SIG-M5 treated with dmso at 0.1 percent for 504 hours (cell line): ENCODE measurements around the gene GNL3.
"Not testable (repeated sequence)": the region's sequence is repeated elsewhere in the genome, so short reads cannot be mapped to it uniquely, and the experiment has no call there.

Experiments used
- DNase-seq: peaks from one replicate; lab custom pipeline; 2025; ENCODE audit not compliant: unreplicated experiment; lab: John Stamatoyannopoulos, UW

GNL3 gene, protein sequence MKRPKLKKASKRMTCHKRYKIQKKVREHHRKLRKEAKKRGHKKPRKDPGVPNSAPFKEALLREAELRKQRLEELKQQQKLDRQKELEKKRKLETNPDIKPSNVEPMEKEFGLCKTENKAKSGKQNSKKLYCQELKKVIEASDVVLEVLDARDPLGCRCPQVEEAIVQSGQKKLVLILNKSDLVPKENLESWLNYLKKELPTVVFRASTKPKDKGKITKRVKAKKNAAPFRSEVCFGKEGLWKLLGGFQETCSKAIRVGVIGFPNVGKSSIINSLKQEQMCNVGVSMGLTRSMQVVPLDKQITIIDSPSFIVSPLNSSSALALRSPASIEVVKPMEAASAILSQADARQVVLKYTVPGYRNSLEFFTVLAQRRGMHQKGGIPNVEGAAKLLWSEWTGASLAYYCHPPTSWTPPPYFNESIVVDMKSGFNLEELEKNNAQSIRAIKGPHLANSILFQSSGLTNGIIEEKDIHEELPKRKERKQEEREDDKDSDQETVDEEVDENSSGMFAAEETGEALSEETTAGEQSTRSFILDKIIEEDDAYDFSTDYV

DNA sequence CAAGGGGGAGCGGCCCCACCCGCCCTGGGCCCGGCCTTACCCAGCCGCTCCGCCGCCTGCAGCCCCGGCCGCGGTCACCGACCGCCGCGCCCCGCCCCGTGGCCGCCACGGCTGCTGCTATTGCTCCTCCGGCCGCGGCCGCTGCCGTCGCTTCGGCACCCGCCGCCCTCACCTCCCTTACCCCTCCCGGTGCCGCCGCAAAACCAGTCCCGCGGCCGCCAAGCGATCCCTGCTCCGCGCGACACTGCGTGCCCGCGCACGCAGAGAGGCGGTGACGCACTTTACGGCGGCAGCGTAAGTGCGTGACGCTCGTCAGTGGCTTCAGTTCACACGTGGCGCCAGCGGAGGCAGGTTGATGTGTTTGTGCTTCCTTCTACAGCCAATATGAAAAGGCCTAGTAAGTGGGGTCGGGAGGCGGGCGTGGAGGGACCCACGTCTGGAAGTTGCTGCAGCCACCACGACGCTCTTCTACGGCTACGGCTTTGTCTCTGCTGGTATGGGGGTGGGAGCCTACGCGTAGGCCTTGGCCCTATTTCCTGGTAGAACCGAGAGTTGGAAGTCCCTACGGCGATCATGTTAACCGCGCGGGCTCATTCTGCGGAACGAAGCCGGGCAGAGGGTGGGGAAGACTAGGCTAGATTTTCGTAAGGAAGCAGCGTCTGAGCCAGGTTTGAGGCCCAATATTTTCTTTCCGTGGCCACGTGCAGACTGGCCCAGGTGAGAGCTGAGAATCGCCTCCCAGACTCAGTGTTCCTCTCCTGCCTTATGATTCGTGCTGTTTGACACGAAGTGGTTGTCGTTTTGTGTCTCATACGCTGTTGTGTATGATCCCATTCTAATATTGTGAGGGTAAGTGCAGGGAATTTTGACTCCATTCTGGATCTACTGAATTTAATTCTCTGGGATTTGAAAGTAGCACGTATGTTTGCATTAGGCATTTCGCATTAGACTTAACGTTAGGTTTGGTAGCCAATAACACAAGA lies at the start of gene GNL3, which contains the start of gene PBRM1:
TSS of gene GNL3 (plus strand) at position 324 of the 983 bp plus-strand sequence. CDS start at position 385, 61 bp downstream.
TSS of gene PBRM1 (minus strand) at position 205 of the 983 bp plus-strand sequence.
- peak; percentile 89 for DNase-seq

DNA sequence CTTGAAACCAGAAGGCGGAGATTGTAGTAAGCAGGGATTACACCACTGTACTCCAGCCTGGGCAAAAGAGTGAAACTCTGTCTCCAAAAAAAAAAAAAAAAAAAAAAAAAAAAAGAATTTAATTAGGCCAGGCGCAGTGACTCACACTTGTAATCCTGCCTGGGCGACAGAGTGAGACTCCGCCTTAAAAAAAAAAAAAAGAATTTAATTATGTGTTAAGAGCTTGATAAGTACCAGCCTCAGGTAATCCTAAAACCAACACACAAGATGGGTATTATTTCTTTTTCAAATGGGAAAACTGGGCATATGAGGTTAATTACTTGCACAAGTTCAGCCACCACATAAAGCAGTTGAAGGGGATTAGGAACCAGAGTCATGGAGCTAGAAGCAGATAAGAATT lies 49.2 kb upstream of the GNL3 start:
- no peak for DNase-seq

DNA sequence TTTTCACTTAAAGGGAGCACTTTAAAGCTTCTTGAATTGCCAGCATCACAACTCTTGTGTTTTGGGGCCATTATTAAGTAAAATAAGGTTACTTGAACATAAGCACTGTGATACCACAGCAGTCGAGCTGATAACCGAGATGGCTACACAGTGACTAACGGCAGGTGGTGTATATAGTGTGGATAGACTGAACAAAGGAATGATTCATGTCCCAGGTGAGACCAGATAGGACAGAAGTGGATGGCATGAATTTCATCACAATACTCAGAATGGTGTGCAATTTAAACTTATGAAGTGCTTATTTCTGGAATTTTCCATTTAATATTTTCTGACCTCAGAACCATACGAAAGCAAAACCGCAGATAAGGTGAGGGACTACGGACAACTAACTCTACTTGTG lies 40.3 kb upstream of the GNL3 start:
- DNase-seq: no peak

DNA sequence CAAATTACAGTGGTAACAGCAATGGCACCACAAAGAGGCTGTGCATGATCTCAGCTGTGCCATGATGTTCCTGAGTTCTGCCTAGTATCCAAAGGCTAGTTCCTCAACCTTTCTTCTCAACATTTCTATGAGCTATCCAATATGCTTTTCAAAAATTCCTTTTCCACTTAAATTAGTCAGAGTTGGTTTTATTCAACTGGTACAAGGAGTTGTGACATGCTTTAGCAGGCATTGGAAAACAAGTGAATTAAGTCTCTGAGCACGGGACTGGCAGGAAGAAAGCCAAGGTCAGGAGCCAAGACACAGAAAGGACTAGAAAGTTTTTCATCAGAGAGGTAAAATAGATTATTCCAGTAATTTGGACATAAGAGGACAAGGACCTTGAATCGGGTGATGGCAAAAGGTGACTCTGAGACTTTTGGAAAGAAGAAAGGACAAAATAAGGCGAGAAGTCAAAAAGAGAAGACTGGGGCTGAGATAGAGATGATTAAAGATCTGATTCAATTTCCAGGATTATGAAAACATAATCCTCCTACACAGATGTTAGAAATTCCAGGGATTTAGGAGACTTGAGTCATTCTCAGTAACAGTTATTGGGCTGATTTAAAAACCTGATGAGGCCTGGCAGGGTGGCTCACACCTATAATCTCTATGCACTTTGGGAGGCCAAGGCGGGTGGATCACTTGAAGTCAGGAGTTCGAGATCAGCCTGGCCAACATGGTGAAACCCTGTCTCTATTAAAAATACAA lies 36.2 kb upstream of the GNL3 start:
- no peak for DNase-seq

DNA sequence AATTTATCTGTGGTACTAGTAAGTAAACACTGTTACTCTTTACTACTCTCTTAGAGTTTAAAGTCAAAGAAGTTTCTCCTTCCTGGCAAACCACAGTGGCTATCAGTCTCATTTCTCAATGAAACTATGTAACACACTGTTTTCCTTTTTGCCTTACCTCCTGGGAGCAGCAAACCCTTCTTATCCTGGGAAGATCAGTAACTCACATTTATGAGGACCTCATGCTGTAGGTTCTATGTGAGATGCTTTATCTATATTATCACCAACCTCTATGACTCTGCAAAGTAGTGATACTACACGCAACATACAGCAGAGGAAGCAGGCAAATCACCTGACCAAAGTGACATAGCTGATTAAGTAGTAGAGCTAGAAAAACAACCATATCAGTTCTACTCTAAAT lies 35.4 kb upstream of the GNL3 start:
- no peak for DNase-seq

DNA sequence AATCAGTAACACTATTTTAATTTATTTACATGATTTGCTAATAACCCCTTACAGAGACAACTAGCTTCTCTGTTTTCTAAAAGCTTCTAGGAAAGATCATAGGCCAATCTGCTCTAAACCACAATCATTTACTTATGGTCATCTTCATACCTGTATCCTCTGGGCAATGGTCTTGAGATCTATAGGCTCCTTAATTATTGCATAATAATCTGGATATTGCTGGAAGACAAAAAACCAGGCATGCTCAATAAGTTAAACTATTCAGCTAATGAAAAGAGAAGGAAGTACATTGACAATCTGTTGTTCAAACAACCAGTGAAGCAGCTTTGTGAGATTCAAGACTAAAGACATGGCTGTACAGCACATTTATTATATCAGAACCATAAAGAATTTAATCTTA lies 34.2 kb upstream of the GNL3 start:
- no peak for DNase-seq

DNA sequence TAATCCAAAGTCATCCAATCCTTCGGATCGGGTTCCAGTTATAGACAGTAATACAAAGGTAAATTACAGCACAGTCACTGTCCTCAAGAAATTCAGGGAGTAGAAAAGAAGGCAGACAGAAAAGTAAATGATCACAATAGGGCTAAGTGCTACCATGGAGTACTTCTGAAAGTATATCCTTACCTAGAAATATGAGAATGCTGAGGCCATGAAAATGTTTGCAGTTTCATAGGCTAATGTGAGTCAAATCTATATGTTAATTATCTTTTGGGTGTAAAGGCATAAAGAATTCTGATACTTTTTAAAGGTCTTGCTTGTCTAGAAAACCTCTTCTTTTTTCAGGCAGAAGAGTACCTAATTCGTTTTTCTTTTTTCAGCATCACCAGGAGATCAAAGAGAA lies 29.9 kb upstream of the GNL3 start:
- no peak for DNase-seq

DNA sequence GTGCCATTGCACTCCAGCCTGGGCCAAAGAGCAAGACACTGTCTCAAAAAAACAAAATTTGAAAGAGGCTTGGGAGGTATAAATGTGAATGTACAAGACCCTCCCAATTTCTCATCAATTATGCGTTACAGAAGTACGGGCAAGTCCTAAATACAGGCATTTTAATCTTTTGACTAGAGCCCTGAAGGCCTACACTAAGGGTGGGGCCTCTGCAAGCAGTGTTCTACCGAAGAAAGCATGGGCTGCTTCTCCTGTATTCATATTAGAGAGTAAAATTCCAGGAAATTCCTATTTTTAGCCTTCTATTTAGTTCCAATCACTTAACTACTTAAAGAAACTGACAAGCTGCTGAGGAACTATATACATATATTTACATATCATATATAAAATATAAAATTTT lies 25.8 kb upstream of the GNL3 start:
- DNase-seq: no peak

DNA sequence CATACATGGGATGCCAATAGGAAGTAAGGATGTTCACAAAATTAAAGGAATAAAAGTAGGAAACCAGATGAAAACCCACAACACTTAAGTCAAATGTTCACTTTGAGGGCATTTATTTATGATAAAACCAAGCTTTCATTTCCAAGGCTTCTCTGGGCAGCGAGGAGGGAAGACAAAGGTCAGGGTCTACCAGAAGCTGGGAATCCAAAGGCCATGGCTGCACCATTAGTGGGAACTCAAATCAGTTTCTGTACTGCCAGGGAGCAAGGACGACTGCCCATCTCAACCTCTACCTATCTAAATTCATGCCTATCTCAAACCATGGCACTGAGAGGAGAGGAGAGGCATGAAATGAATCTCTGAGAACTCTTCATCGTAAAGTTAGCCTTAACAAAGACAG lies 22.7 kb upstream of the GNL3 start:
- DNase-seq: no peak

DNA sequence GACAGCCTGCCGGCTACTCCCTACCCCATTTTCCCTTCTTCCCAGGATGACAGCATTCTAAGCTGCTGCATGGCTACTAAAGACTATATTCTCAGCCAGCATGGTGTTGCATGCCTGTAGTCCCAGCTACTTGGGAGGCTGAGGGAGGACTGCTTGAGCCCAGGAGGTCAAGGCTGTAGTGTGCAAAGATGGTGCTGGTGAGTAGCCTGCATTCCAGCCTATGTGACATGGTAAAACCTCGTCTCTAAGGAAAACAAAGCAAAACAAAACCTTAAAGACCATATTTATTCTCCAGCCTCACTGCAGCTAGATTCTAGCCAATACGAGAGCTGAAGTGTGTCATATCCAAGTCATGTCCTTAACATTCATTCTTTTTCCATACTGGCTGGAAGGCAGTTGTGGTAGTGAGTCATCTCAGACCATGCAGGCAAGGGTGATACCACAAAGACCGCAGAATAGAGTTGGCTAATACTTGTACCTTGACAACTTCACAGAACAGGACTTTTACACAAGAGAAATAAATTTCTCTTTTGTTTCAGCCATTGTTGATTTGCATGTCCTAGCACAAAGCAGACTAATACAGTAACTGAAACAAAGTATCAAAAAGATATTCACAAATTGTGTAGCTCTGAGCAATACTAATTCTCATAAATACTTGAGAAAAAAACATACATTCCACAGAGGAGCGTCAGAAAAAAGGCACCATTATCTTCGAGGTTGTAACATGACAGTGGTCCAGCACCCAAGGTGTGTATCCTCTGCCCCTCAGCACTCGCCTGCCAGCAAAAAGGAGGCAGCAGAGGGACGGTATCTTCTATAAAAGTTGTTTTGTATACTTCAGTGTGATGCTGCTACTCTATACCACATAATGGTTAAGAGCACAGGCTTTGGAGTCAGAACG lies 15.0 kb upstream of the GNL3 start:
- DNase-seq: peak; percentile 95

DNA sequence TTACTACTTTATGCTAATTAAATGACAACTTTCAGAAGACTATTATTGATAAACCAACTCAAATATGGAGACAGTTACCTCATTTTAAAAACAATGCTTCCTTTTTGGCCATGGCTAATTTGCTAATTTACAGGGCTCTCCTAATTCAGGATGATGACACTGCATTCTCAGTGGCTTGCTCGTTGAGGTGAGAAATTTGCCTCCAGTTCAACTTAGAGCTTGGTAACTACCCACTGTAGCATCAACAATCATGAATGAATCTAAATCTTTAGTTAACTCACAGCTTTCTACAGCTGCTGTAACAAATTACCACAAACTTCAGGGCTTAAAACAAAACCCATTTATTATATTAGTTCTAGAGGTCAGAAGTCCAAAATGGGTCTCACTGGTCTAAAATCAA lies 14.2 kb upstream of the GNL3 start:
- DNase-seq: no peak

DNA sequence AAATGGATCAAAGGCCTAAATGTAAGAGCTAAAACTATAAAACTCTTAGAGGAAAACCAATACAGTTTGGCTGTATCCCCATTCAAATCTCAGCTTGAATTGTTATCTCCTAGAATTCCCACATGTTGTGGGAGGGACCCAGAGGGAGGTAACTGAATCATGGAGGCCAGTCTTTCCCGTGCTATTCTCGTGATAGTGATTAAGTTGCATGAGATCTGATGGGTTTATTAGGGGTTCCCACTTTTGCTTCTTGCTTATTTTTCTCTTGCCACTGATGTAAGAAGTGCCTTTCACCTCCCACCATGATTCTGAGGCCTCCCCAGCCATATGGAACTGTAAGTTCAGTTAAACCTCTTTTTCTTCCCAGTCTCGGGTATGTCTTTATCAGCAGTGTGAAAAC lies 9.6 kb upstream of the GNL3 start:
- not testable (repeated sequence) for DNase-seq

DNA sequence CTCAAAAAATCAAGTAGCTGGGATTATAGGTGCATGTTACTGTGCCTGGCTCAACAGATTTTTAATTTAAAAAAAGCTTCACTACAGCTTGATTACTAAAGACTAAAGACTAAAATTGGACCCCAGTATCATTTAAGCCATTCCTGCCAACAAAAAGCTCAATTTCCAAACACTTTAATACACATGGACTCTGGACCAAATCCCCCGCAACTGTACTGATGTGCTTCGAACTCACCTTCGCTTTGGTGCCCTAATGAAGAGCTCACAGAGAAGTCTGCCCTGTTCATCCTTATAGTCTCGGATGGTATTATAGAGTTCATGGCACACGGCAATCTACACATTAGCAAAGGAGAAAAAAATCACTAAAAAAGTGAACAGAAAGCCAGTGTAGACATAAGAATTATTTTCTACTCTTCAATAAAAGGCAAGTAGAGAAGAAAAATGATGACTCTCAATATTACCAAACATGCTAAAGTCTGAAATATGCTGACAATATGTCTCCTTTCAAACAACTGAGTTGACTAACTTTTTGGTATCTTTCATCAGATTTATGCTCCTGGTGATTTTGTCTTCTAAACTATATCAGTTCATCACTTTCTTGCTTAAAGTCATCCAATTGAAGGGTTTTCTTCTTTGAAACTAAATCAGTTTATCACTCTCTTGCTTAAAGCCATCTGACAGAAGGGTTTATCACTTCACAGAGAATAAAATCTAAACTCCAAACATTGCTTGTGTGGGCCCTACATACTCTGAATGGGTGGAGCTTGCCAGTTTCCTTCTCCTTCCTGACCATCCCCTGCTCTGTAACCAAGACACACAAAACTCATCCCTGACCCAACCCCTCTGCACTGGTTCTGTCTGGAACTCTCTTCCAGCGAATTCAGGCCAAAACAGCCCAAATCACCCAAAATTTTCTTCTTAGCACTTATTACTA lies 7.3 kb upstream of the GNL3 start:
- DNase-seq: no peak

DNA sequence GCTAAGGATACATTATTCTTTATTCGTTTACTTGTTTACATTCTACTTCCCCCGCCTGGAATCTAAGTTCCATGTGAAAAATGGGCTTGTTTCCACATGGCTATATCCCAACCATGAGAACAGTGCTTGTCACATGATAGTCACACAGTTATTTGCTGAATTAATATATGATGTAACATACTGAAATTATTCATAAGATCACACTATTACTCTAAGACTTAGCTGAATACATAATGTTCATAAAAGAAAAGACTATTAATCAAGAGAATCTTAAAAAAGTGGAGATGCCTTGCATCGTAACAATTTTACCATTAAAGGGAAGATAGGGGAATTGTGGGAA lies 6.7 kb upstream of the GNL3 start:
- no peak for DNase-seq

DNA sequence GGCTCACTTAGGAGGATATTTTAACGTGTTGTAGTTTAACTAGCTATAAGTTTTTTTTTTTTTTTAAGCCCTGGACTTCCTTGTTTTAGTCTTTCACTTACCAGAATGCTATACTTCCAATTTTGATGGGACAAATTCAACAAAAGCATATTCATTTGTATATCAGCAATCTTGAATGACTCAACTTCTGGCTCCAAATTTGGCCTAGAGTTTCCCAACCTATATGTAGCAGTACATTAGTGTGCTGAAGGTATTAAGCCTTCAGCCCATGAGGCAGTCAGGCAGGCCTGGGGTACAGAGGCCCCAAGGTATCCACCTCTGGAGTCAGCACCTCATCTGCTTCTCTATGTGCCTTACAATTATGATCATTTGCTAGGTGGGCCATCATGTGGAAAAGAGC lies 6.0 kb upstream of the GNL3 start:
- no peak for DNase-seq

DNA sequence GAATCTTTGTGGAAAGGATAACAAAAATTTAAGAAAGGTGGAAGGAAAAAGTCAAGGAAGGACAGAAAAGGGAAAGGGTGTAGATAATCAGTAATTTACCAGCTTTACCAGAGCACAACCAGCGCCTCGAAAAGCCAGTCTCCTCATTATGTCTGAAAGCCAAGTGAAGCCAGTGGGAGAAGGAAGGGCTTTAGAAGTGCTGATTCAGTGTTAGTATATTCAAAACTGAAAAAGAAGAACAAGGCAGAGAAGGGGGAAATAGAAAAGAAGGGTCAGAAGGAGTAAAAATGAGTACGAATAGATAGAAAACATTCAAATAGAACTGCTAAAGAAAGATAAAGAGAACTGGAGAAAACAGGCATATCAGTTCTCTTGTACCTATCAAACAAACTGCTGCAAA lies 4.2 kb upstream of the GNL3 start:
- no peak for DNase-seq

DNA sequence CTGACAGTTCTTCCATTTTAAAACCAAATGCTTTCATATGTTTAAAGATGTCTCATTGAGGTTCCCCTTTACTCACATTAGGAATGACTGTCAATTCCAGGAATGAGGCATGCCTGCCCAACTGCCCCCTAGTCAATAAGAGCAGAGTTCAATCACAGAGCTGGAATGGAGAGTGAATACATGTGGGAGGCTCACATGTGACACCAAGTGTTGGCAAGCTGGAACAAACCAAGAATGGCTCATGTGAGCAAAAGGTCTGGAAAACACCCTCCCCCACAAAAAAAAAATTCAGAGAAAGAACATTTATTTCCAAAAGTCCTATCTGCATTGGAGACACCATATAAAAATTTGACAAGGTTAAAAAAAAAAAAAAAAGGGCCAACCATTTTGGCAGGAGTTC lies 3.8 kb upstream of the GNL3 start:
- DNase-seq: no peak

DNA sequence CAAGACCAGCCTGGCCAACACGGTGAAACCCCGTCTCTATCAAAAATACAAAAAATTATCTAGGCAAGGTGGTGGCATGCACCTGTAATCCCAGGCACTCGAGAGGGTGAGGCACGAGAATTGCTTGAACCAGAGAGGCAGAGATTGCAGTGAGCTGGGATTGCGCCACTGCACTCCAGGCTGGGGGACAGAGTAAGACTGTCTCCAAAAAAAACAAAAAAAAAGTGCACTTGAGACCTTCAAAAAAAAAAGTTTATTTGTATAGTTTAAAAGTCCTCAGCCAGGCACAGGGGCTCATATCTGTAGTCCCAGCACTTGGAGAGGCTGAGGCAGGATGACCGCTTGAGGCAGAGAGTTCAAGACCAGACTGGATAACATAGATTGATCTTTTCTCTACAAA lies 2.2 kb upstream of the GNL3 start:
- no peak for DNase-seq

DNA sequence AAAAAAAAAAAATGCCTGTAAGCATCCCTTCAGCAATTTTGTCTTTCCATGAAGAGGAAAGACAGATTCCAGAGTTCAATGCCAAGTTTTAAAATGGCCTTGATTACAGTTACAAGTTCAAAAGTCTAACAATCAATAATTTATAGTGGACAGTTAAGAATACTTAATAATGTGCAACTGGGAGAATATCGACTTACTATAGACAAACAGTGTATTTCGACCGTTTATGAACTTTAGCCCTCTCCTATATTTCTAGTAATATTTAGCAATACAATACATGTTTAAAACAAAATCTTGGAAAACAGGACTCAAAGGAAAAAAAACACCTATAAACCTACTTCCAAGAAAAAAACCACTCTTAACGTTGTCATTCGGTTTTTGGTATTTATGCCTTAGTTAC lies 1.6 kb upstream of the GNL3 start:
- DNase-seq: no peak
